HL-60 (cell line): ENCODE measurements around the gene ANO9.

Experiments
- CTCF ChIP-seq: IDR thresholded peaks from one replicate; pipeline ENCODE4 v1.5.1; 2011; ENCODE audit warnings: low read length, control low read depth, inconsistent platforms; ENCODE audit not compliant: insufficient read depth
- GABPA ChIP-seq: IDR thresholded peaks from 2 replicates; pipeline ENCODE4 v1.6.1; 2012; ENCODE audit warnings: low read depth
- POLR2AphosphoS5 ChIP-seq: IDR thresholded peaks from 2 replicates; pipeline ENCODE4 v1.6.1; 2012; ENCODE audit warnings: low read depth
- REST ChIP-seq: IDR thresholded peaks from 2 replicates; pipeline ENCODE4 v1.6.1; 2012; ENCODE audit warnings: low read depth; ENCODE audit not compliant: insufficient replicate concordance
- SPI1 ChIP-seq: IDR thresholded peaks from 2 replicates; pipeline ENCODE4 v1.6.1; 2012; ENCODE audit warnings: low read depth, mild to moderate bottlenecking, borderline replicate concordance

GRCh38 chr11:433111-433510 is 8.7 kb downstream of the ANO9 start:
- no peak for TF ChIP-seq POLR2AphosphoS5
- TF ChIP-seq REST: no peak
- TF ChIP-seq CTCF: no peak
- TF ChIP-seq GABPA: no peak
- TF ChIP-seq SPI1: no peak
